Prostate gland (tissue), 2 donors: ENCODE measurements around the gene ADGRL3.

Source experiments
- POLR2A ChIP-seq: fragments of 450-650 bp; IDR thresholded peaks from one replicate; pipeline ENCODE4 v1.6.1; 2016; ENCODE audit warnings: antibody characterized with exemption, mild to moderate bottlenecking
- POLR2AphosphoS5 ChIP-seq: sonication (generic); formaldehyde crosslinking; IDR thresholded peaks from one replicate; pipeline ENCODE4 v1.6.1; 2017; ENCODE audit warnings: antibody characterized with exemption
- TF ChIP-seq, protein P1 (sequence below), 4 experiments: fragments of 200-600 bp in 2 of 4; fragments of 450-650 bp in 2 of 4; sonication (generic) in 2 of 4; IDR thresholded peaks; 1 replicate in 3 of 4; 2 replicates in 1 of 4; pipeline ENCODE4 v1.5.1; 2016 to 2019; ENCODE audit warnings: antibody characterized with exemption in 4 of 4, mild to moderate bottlenecking in 2 of 4, moderate library complexity in 2 of 4

GRCh38 chr4:61373901-61374440 lies 173.8 kb downstream of the ADGRL3 start:
- TF ChIP-seq, protein P1, sequence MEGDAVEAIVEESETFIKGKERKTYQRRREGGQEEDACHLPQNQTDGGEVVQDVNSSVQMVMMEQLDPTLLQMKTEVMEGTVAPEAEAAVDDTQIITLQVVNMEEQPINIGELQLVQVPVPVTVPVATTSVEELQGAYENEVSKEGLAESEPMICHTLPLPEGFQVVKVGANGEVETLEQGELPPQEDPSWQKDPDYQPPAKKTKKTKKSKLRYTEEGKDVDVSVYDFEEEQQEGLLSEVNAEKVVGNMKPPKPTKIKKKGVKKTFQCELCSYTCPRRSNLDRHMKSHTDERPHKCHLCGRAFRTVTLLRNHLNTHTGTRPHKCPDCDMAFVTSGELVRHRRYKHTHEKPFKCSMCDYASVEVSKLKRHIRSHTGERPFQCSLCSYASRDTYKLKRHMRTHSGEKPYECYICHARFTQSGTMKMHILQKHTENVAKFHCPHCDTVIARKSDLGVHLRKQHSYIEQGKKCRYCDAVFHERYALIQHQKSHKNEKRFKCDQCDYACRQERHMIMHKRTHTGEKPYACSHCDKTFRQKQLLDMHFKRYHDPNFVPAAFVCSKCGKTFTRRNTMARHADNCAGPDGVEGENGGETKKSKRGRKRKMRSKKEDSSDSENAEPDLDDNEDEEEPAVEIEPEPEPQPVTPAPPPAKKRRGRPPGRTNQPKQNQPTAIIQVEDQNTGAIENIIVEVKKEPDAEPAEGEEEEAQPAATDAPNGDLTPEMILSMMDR (IDR thresholded peaks at IDR 0.05), result no peak
- TF ChIP-seq POLR2AphosphoS5, result no peak
- no peak for TF ChIP-seq POLR2A
